8988T (cell line): ENCODE measurements around the gene ZNF184.

Source experiments
- DNase-seq: peaks from one replicate; pipeline ENCODE4 v3.0.0; 2011

Gene ZNF184

GRCh38 chr6:27419363-27419762 is 53.5 kb downstream of the ZNF184 start:
- DNase-seq, result no peak

GRCh38 chr6:27415898-27416297 is 57.0 kb downstream of the ZNF184 start:
- no peak for DNase-seq

GRCh38 chr6:27414996-27415395 is 57.9 kb downstream of the ZNF184 start:
- no peak for DNase-seq

GRCh38 chr6:27414300-27414699 is 58.6 kb downstream of the ZNF184 start:
- no peak for DNase-seq

- no peak for DNase-seq
These were observed 65.6 kb downstream of the ZNF184 start for GRCh38 chr6:27407153-27407814.

GRCh38 chr6:27406085-27406484 is 66.8 kb downstream of the ZNF184 start:
- no peak for DNase-seq

- no peak for DNase-seq
These were observed 71.8 kb downstream of the ZNF184 start for GRCh38 chr6:27400877-27401642.
